Keratinocyte (primary cell): ENCODE measurements around the gene CUX1. TPM values are rescaled to one million over a fixed set of nuclear protein-coding genes. Genes with fewer than 3 reads are reported as not detected.

ENCODE experiments used
- DNase-seq: peaks from one replicate; pipeline ENCODE4 v3.0.0-alpha.2; 2011; ENCODE audit warnings: low read depth, missing footprints, low spot score
- FAIRE-seq: peaks from 2 replicates; lab custom pipeline; 2011; peaks lifted over from hg19 to GRCh38; lab: Jason Lieb, UNC
- H2AFZ ChIP-seq: 2 replicates; pipeline ENCODE4 v1.6.0; 2012; ENCODE audit warnings: low read length, control low read depth, inconsistent platforms; ENCODE audit not compliant: control insufficient read depth
- H3K27ac ChIP-seq: 2 replicates; pipeline ENCODE4 v1.5.1; 2011; ENCODE audit warnings: low read length; ENCODE audit not compliant: control insufficient read depth, insufficient read depth
- H3K27me3 ChIP-seq: 3 replicates; pipeline ENCODE4 v1.6.0; 2011; ENCODE audit warnings: low read length; ENCODE audit not compliant: control insufficient read depth, insufficient read depth; ENCODE audit errors: extremely low read depth
- H3K36me3 ChIP-seq, 2 experiments: 2 replicates in 1 of 2; 3 replicates in 1 of 2; pipeline ENCODE4 v1.5.1; 2011; ENCODE audit warnings: low read length in 2 of 2, mild to moderate bottlenecking in 1 of 2; ENCODE audit not compliant: control insufficient read depth in 2 of 2, insufficient read depth in 2 of 2; ENCODE audit errors: extremely low read depth in 1 of 2
- H3K4me1 ChIP-seq: 3 replicates; pipeline ENCODE4 v1.5.1; 2011; ENCODE audit warnings: low read length; ENCODE audit not compliant: control insufficient read depth, insufficient read depth; ENCODE audit errors: extremely low read depth
- H3K4me2 ChIP-seq: 3 replicates; pipeline ENCODE4 v1.6.0; 2011; ENCODE audit warnings: low read depth, low read length; ENCODE audit not compliant: control insufficient read depth, insufficient read depth; ENCODE audit errors: extremely low read depth
- H3K4me3 ChIP-seq, 3 experiments: fragments of 200-600 bp in 1 of 3; sonication (generic) in 1 of 3; 2 replicates in 2 of 3; 3 replicates in 1 of 3; pipeline ENCODE4 v1.5.1; 2011 to 2016; ENCODE audit warnings: low read length in 3 of 3, mild to moderate bottlenecking in 3 of 3, control low read depth in 2 of 3, inconsistent platforms in 1 of 3, low read depth in 1 of 3, mixed read lengths in 1 of 3, mixed run types in 1 of 3, moderate library complexity in 1 of 3; ENCODE audit not compliant: control insufficient read depth in 2 of 3, insufficient read depth in 2 of 3; ENCODE audit errors: extremely low read depth in 1 of 3
- H3K79me2 ChIP-seq: 2 replicates; pipeline ENCODE4 v1.6.0; 2012; ENCODE audit warnings: low read length; ENCODE audit not compliant: control insufficient read depth, insufficient read depth
- H3K9ac ChIP-seq: 3 replicates; pipeline ENCODE4 v1.6.0; 2011; ENCODE audit warnings: low read length; ENCODE audit not compliant: control insufficient read depth, insufficient read depth; ENCODE audit errors: extremely low read depth
- H3K9me1 ChIP-seq: 3 replicates; pipeline ENCODE4 v1.6.0; 2011; ENCODE audit warnings: low read length; ENCODE audit not compliant: control insufficient read depth, insufficient read depth; ENCODE audit errors: extremely low read depth
- H3K9me3 ChIP-seq: 2 replicates; pipeline ENCODE4 v1.5.1; 2012; ENCODE audit warnings: low read depth, low read length; ENCODE audit not compliant: control insufficient read depth
- H4K20me1 ChIP-seq: 3 replicates; pipeline ENCODE4 v1.6.0; 2011; ENCODE audit warnings: low read length; ENCODE audit not compliant: control insufficient read depth, insufficient read depth; ENCODE audit errors: extremely low read depth
- EZH2 ChIP-seq: IDR thresholded peaks from one replicate; pipeline ENCODE4 v1.6.1; 2012; ENCODE audit warnings: inconsistent platforms, mild to moderate bottlenecking, low read length, moderate library complexity
- dilution Hi-C: fragments of 300-500 bp; cut with MboI; formaldehyde crosslinking; loops from one replicate; pipeline ENCODE4 v1.7.0; 2020; ENCODE audit warnings: low sequenced_read_pairs; ENCODE audit not compliant: extremely low pct_ligation_motif_present
- polyA plus RNA-seq, 5 experiments: library from polyadenylated mRNA; depleted of rRNA in 3 of 5; stranded (reverse) in 3 of 5; stranded (forward) in 1 of 5; unstranded in 1 of 5; fragments of >200 nt; gene quantifications; 1 replicate in 1 of 5; 2 replicates in 3 of 5; 3 replicates in 1 of 5; pipeline versions ENCODE4 v1.2.1 to v1.2.3, GENCODE V29; 2011 to 2012; ENCODE audit warnings: missing spikeins in 2 of 5, low read depth in 1 of 5, low replicate concordance in 1 of 5
- TF ChIP-seq, protein P1 (sequence below), 3 experiments: IDR thresholded peaks in 1 of 3; conservative IDR thresholded peaks in 1 of 3; optimal IDR thresholded peaks in 1 of 3; 2 replicates in 2 of 3; 3 replicates in 1 of 3; pipeline versions ENCODE3 to v1.5.1; 2011; ENCODE audit warnings: low read length in 3 of 3, mild to moderate bottlenecking in 3 of 3, moderate library complexity in 2 of 3, control low read depth in 1 of 3, inconsistent platforms in 1 of 3; ENCODE audit not compliant: insufficient read depth in 2 of 3; ENCODE audit errors: extremely low read depth in 1 of 3

Gene CUX1
- polyA plus RNA-seq, 1 donor (not counting 4 experiments of a cell fraction or from before 2014, with no cell fraction given): 18.3 TPM

- H3K79me2 ChIP-seq: no peaks in the 10 kb centered on the region
- no peak overlapping the region for H3K9ac ChIP-seq
- H3K27ac ChIP-seq: no peak overlapping the region
- H4K20me1 ChIP-seq: no peaks in the 10 kb centered on the region
- no peak overlapping the region for H3K4me3 ChIP-seq
- DNase-seq: no peak
- no peaks in the 10 kb centered on the region for H3K27me3 ChIP-seq
- H2AFZ ChIP-seq: no peak overlapping the region
- dilution Hi-C loops: no loop called here
- no peaks in the 10 kb centered on the region for H3K9me1 ChIP-seq
- H3K9me3 ChIP-seq: peaks cover 3% of the 10 kb centered on the region
- H3K4me2 ChIP-seq: no peak overlapping the region
- no peak for TF ChIP-seq EZH2
- TF ChIP-seq, protein P1, sequence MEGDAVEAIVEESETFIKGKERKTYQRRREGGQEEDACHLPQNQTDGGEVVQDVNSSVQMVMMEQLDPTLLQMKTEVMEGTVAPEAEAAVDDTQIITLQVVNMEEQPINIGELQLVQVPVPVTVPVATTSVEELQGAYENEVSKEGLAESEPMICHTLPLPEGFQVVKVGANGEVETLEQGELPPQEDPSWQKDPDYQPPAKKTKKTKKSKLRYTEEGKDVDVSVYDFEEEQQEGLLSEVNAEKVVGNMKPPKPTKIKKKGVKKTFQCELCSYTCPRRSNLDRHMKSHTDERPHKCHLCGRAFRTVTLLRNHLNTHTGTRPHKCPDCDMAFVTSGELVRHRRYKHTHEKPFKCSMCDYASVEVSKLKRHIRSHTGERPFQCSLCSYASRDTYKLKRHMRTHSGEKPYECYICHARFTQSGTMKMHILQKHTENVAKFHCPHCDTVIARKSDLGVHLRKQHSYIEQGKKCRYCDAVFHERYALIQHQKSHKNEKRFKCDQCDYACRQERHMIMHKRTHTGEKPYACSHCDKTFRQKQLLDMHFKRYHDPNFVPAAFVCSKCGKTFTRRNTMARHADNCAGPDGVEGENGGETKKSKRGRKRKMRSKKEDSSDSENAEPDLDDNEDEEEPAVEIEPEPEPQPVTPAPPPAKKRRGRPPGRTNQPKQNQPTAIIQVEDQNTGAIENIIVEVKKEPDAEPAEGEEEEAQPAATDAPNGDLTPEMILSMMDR (optimal IDR thresholded peaks at IDR 0.05 in 1 of 3, IDR thresholded peaks at IDR 0.05 in 1 of 3, conservative IDR thresholded peaks at IDR 0.05 in 1 of 3; ENCODE audit: extremely low read depth in 1 of 3, insufficient read depth in 2 of 3, low read length in 3 of 3): no peak
- peaks cover 3% of the 10 kb centered on the region for H3K4me1 ChIP-seq
- H3K36me3 ChIP-seq: no peaks in the 10 kb centered on the region
- no peak for FAIRE-seq
Observed at GRCh38 chr7:102080434-102081243, 263.2 kb downstream of the CUX1 start.

- FAIRE-seq: no peak
- no peak overlapping the region for H3K9ac ChIP-seq
- H3K79me2 ChIP-seq: no peaks in the 10 kb centered on the region
- H3K36me3 ChIP-seq: no peaks in the 10 kb centered on the region
- dilution Hi-C loops: no loop called here
- H3K4me1 ChIP-seq: peaks cover 3% of the 10 kb centered on the region
- H3K4me2 ChIP-seq: no peak overlapping the region
- no peak overlapping the region for H3K4me3 ChIP-seq
- peaks cover 3% of the 10 kb centered on the region for H3K9me3 ChIP-seq
- no peak for TF ChIP-seq EZH2
- TF ChIP-seq, protein P1 (optimal IDR thresholded peaks at IDR 0.05 in 1 of 3, IDR thresholded peaks at IDR 0.05 in 1 of 3, conservative IDR thresholded peaks at IDR 0.05 in 1 of 3; ENCODE audit: extremely low read depth in 1 of 3, insufficient read depth in 2 of 3, low read length in 3 of 3): no peak
- H3K9me1 ChIP-seq: no peaks in the 10 kb centered on the region
- no peaks in the 10 kb centered on the region for H3K27me3 ChIP-seq
- no peak overlapping the region for H3K27ac ChIP-seq
- no peak overlapping the region for H2AFZ ChIP-seq
- DNase-seq: no peak
- H4K20me1 ChIP-seq: no peaks in the 10 kb centered on the region
Observed at GRCh38 chr7:102081244-102081627, 263.8 kb downstream of the CUX1 start.
